Lung (tissue), 12 donors: ENCODE data around the gene ABLIM2. TPM values are rescaled to one million over a fixed set of nuclear protein-coding genes. Genes with fewer than 3 reads are reported as not detected.

Source experiments
- ATAC-seq: fragments of 200-7000 bp; cut with Tn5 transposase; one replicate; pipeline ENCODE4 v1.9.1; 2020; ENCODE audit warnings: moderate number of reproducible peaks; ENCODE audit not compliant: insufficient read depth, low FRiP score
- DNase-seq, 3 donors: peaks; one replicate each; pipeline ENCODE4 v3.0.0-alpha.2; 2013 to 2017
- H3K27ac ChIP-seq, 2 donors: one replicate each; pipeline ENCODE4 v1.5.1; 2013; ENCODE audit warnings: mild to moderate bottlenecking in 2 of 2, moderate library complexity in 2 of 2, control low read depth in 1 of 2, inconsistent platforms in 1 of 2, low read depth in 1 of 2, low read length in 1 of 2
- H3K27me3 ChIP-seq, 3 donors: one replicate each; pipeline ENCODE4 v1.5.1; 2013; ENCODE audit warnings: low read length in 2 of 3; ENCODE audit not compliant: control insufficient read depth in 3 of 3, insufficient read depth in 3 of 3
- H3K36me3 ChIP-seq, 4 donors: one replicate each; pipeline ENCODE4 v1.5.1; 2013; ENCODE audit warnings: low read length in 4 of 4, mild to moderate bottlenecking in 1 of 4, moderate library complexity in 1 of 4; ENCODE audit not compliant: control insufficient read depth in 4 of 4, insufficient read depth in 4 of 4
- H3K4me1 ChIP-seq, 5 donors: one replicate each; pipeline ENCODE4 v1.5.1; 2013; ENCODE audit warnings: low read length in 5 of 5, mild to moderate bottlenecking in 2 of 5, moderate library complexity in 1 of 5; ENCODE audit not compliant: control insufficient read depth in 5 of 5, insufficient read depth in 5 of 5
- H3K4me3 ChIP-seq: one replicate; pipeline ENCODE4 v1.5.1; 2013; ENCODE audit warnings: mild to moderate bottlenecking, control low read depth, moderate library complexity
- H3K9ac ChIP-seq, 2 donors: one replicate each; pipeline ENCODE4 v1.5.1; 2013; ENCODE audit warnings: low read length in 2 of 2, control low read depth in 1 of 2; ENCODE audit not compliant: insufficient read depth in 1 of 2
- H3K9me3 ChIP-seq, 4 donors: one replicate each; pipeline ENCODE4 v1.5.1; 2013; ENCODE audit warnings: low read length in 3 of 4, mild to moderate bottlenecking in 1 of 4, moderate library complexity in 1 of 4; ENCODE audit not compliant: control insufficient read depth in 4 of 4, insufficient read depth in 3 of 4
- WGBS, 2 donors: extraction: QIAGEN DNeasy Blood & Tissue Kit; methylation state at CpG; one replicate each; pipeline ENCODE4 v1.1.7; 2013; 5-methylcytosine and 5-hydroxymethylcytosine counted together
- polyA plus RNA-seq, 2 donors: library from polyadenylated mRNA; stranded (reverse); fragments of 200-250 nt; gene quantifications; one replicate each; pipeline ENCODE4 v1.2.1, GENCODE V29; 2013
- total RNA-seq, 2 donors: library from RNA; depleted of rRNA in 1 of 2; stranded (reverse); fragments of >200 nt in 1 of 2; gene quantifications; one replicate each; pipeline ENCODE4 v1.2.1, GENCODE V29; 2014 to 2021
- TF ChIP-seq, protein P1 (sequence below): IDR thresholded peaks from 2 replicates; pipeline ENCODE4 v1.5.1; 2012; ENCODE audit warnings: mild to moderate bottlenecking; ENCODE audit errors: control extremely low read depth, extremely low read depth
- donor health status: control.
- donor health status: control.
- donor health status: Bipolar disorder and iron deficiency.
- donor health status: healthy.
- donor health status: DM: yes; HTN: yes; CAD: no.

ABLIM2 gene
- total and polyA plus RNA-seq, 4 donors = 1.7 to 10.9 (median 5.2) TPM

DNA sequence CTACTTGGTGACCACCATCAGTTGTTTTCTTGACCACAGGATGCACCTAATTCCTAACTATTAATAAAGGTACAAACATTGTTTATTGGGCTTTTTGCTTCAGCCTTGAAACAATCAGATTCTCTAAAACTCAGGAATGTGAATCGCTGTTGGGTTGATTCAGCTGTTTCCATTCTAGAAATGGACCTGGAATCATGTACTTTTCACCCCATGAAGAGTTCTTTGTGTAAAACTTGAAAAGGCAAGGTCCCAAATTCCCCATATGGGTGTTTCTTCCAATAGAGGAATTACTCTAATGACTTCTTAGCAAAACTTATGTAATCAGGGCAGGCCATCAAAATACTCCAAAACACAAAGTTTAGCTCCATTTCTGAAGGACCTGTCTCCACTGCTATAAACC, 226.3 kb downstream of the ABLIM2 start:
- 96 to 100% methylated on average over 1 of the region's 1 CpG for WGBS, 2 donors
- no peak overlapping the region for H3K4me3 ChIP-seq
- ATAC-seq (no peak), DNase-seq (no peak)
- peaks cover 0 to 11% (median 0%) of the 10 kb centered on the region in 4 donors for H3K36me3 ChIP-seq
- H3K9me3 ChIP-seq = no peaks in the 10 kb centered on the region
- H3K27ac ChIP-seq = no peak overlapping the region
- H3K4me1 ChIP-seq = peaks cover 0 to 11% (median 0%) of the 10 kb centered on the region in 5 donors
- no peaks in the 10 kb centered on the region for H3K27me3 ChIP-seq
- no peak overlapping the region for H3K9ac ChIP-seq
- TF ChIP-seq, protein P1, sequence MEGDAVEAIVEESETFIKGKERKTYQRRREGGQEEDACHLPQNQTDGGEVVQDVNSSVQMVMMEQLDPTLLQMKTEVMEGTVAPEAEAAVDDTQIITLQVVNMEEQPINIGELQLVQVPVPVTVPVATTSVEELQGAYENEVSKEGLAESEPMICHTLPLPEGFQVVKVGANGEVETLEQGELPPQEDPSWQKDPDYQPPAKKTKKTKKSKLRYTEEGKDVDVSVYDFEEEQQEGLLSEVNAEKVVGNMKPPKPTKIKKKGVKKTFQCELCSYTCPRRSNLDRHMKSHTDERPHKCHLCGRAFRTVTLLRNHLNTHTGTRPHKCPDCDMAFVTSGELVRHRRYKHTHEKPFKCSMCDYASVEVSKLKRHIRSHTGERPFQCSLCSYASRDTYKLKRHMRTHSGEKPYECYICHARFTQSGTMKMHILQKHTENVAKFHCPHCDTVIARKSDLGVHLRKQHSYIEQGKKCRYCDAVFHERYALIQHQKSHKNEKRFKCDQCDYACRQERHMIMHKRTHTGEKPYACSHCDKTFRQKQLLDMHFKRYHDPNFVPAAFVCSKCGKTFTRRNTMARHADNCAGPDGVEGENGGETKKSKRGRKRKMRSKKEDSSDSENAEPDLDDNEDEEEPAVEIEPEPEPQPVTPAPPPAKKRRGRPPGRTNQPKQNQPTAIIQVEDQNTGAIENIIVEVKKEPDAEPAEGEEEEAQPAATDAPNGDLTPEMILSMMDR = no peak

DNA sequence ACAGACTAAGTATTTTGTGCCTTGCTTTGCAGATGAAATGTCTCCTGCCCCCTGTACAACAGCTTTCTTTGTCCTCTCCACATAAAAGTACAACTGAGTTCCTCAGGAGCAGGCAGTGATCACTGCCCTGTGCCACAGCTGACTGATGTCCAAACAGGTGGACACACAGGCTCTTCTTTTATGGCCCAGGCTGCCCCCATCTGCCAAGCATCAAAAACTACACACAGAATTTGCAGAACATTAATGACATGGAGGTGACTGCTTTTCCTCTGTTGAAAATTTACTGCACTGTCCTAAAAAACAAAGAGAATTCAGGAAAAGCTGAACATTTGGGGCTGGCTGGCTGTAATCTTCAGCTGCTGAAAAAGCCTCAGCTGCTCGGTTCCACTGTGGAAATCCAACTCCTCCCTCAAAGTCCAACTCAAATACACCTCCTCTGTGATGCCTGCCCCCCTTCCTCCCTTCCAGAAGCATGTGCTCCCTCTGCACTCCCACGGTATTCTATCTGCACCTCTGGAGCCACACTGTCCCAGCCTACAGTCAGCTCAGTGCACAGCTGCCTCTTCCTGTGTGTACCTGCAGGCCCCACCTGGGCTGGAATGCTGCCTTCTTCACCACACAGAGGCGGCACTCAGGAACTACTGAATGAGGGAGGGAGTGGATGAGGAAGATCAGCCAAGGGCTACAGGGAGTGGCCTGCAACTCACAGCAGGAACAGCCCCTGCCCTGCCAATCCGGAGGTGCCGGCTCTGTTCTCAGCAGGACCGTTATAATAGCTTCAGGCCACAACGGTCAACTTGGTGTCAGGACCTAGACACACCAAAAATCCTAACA, 229.3 kb downstream of the ABLIM2 start:
- Histone ChIP-seq H3K27ac (peak overlapping the region in 1 of 2 donors; percentile 4), H3K4me1 (peaks cover 0 to 12% (median 0%) of the 10 kb centered on the region in 5 donors), H3K36me3 (peaks cover 0 to 11% (median 0%) of the 10 kb centered on the region in 4 donors), H3K9me3 (no peaks in the 10 kb centered on the region), H3K9ac (no peak overlapping the region), H3K4me3 (no peak overlapping the region), H3K27me3 (no peaks in the 10 kb centered on the region)
- WGBS, 2 donors = 16 to 17% methylated on average over 7 of the region's 7 CpGs
- TF ChIP-seq, protein P1 = no peak
- DNase-seq = peak in 1 of 3 donors; percentile 45
- ATAC-seq = peak; percentile 56

DNA sequence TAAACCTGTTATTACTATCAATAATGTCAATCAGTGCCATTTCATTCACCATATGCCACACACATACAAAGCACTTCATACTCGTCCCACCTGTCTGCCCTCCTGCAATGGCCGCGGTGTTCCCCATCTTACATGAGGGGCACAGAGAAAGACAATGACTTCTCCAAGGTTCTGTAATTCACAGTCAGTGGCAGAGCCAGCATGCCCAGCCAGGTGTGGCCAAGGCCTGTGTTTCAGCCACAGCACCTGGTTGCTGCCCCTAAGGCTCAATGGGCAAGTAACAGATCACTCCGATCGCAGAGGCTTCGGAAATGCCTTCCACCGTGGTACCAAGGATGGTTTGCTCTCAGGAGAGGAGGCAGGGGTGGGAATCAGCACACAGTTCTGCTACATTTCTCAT, 229.9 kb downstream of the ABLIM2 start:
- H3K27me3 ChIP-seq = no peaks in the 10 kb centered on the region
- no peak overlapping the region for H3K9ac ChIP-seq
- ATAC-seq (no peak), DNase-seq (no peak)
- H3K27ac ChIP-seq = peak overlapping the region in 1 of 2 donors; percentile 4
- TF ChIP-seq, protein P1 = no peak
- peaks cover 0 to 16% (median 0%) of the 10 kb centered on the region in 5 donors for H3K4me1 ChIP-seq
- peaks cover 0 to 7% (median 0%) of the 10 kb centered on the region in 4 donors for H3K36me3 ChIP-seq
- WGBS, 2 donors = 89 to 92% methylated on average over 7 of the region's 7 CpGs
- H3K9me3 ChIP-seq = no peaks in the 10 kb centered on the region
- H3K4me3 ChIP-seq = no peak overlapping the region
